OCI-M1 (cell line): ENCODE results near the gene COL17A1.
A peak's percentile ranks its signal among the peaks of the same experiment; 100 is the strongest.

Experiments used
- DNase-seq: peaks from one replicate; lab custom pipeline; 2025; lab: John Stamatoyannopoulos, UW

Gene COL17A1

GRCh38 chr10:104098358-104098925 is 12.8 kb upstream of the COL17A1 start:
- DNase-seq = no peak

DNA sequence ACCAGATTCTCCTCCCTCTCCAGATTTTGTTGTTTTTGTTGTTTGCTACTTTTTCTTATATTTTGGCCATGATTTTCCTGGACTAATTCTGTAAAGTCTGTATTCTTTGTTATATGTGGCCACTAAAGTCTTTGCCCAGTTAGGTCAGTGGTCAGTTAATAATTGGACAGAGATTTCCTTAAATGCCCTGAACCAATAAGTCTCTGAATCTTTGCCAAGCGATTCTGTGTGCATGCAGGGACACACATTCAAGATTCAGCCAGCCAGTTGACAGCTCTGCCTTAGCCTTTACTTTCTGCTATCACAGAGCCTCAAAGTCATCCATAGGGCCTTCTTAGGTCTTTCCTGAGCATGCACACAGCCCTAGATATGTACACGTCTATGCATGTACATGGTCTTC is 11.0 kb upstream of the COL17A1 start:
- no peak for DNase-seq

DNA sequence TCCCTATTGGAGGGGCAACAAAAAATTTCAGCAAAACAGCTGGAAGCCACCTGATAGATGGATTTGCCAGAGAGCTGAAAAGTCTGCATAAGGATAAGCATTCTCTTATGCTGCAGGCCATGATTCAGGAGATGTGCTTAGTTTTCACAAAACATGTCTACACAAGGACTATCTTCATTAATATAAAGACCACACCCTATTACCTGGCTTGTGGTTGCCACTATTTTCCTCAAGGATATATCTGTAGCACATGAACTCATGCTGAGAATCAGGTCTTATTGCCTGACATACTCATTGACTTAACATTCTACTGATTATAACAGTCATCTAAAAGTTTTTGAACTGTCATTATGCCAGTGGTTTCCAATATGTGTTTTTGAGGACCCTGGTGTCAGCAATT is 7.1 kb upstream of the COL17A1 start:
- DNase-seq = no peak

GRCh38 chr10:104090611-104091010 is 4.9 kb upstream of the COL17A1 start:
- no peak for DNase-seq

GRCh38 chr10:104089621-104090020 is 3.9 kb upstream of the COL17A1 start:
- DNase-seq = no peak

DNA sequence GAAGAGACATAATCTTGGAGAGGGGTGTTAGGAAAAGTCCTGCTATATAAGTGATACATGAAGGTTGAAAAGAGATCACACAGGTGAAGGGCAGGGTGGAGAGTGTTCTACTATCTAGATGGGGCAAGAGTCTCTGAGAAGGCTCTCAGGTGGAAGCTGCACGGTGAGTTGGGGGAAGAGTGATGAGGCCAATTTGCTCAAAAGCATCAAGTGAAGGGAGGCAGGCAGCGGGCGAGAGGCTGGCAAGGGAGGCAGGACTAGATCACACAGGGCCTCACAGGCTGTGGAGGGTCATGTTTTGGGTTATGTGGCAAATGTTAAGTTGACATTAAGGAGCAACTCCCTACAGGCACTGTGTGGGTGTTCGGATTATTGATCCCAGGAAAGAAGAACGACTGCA is 2.6 kb upstream of the COL17A1 start:
- DNase-seq = no peak

DNA sequence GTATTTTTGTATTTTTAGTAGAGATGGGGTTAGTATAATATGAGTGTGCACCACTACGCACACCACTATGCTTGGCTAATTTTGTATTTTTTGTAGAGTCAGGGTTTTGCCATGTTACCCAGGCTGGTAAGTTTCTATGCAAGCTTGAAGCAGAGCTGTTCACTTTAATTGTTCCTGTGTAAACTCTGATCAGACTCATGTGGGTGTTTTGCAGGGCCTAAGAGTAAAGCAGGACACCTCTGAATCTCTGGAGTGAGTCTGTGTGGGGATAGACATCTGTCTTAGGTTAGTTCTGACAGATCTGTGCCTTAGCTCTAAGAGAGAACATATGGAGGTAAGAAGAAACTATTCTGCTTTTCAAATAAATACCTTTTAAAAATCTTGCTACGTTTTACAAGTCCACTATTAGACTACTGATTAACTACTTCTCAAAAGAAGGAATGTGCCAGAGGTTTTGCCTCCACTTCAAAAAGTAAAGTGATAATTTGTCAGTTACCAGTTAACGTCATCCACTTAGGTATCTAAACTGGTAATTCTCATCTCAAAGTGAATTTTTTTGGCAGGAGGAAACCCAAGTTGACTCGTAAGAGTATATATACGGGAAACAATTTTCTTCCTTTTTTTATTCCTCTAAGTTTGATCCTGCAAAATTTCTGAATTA is 1.1 kb downstream of the COL17A1 start:
- no peak for DNase-seq

- DNase-seq = no peak
Observed at GRCh38 chr10:104081998-104082397, 3.7 kb downstream of the COL17A1 start.

GRCh38 chr10:104080762-104081161 is 4.9 kb downstream of the COL17A1 start:
- peak; percentile 31 for DNase-seq

- DNase-seq = no peak
Observed at GRCh38 chr10:104077663-104078151, 8.0 kb downstream of the COL17A1 start.

GRCh38 chr10:104077247-104077646 is 8.4 kb downstream of the COL17A1 start:
- no peak for DNase-seq

DNA sequence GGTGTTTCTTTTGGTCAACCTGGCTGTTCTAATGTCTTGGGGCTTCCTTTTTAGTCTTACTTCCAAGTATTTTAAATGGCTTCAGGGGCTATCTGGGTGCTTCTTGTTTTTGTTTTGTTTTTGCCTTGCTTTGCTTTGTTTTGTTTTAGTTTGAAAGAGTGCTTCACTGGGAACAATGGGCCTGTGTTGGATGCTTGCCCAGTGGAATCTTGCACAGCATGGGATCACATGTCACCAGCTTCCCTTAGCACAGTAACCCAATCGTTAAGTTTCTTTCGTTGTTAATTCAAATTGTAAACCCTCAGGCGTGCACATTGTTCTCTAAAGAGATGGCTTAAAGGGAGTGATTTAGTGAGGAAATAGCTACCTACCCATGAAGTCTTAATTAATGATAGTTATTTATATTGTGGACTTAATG is 8.9 kb downstream of the COL17A1 start:
- no peak for DNase-seq

DNA sequence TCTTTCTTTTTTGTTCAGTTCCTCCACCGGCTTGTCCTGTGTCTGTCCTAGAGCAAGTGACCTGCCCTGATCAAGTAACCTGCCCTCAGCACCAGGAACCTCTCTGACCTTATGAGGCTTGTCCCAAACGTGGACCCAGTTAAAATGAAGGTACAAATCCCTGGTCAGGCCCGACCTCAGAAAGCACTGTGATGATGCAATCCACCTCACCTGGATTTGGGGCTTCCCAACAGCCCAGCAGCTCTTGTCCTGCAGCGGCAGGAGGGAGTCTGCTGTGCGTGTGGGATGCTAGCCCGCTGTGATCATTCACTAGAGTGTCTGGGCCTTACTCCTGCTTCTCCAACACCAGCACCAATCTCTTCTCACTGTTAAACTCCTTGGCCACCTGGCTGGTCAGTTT is 11.2 kb downstream of the COL17A1 start:
- DNase-seq = no peak

GRCh38 chr10:104072786-104073185 is 12.9 kb downstream of the COL17A1 start:
- DNase-seq = no peak

DNA sequence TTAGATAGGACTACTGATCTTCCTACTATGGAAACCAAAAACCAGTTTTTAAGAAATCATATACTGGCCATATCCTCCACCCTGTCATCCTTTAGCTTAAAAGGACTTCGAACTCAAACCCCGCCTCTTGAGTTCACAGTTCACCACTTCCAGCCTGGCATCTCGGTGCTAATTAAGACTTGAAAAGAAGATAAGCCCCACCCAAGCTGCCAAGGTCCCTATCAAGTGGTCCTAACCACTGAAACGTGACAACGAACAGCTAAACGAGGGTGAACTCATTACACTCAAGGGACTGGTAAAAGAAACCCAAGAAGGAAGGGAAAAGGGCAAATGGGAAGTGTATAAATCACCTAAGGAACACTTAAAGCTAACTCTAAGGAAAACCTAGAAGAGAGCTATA is 16.1 kb downstream of the COL17A1 start:
- DNase-seq = no peak

GRCh38 chr10:104067525-104067924 is 18.2 kb downstream of the COL17A1 start:
- DNase-seq = no peak

DNA sequence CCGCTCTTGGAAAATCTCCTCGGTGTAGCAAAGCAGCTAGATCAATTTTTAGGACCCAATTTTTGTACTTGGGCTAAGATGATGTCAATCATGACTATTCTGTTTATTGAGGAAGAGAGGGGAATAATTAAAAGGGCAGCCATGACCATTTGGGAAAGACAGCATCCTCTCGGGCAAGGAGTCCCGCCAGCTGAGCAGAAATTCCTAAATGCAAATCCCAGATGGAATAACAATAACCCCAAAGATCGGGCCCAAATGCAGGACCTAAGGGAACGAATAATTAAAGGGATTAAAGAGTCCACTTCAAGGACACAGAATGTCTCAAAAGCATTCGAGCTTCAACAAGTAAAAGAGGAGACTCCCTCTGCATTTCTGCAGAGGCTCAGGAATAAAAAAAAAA is 18.7 kb downstream of the COL17A1 start:
- DNase-seq = no peak

DNA sequence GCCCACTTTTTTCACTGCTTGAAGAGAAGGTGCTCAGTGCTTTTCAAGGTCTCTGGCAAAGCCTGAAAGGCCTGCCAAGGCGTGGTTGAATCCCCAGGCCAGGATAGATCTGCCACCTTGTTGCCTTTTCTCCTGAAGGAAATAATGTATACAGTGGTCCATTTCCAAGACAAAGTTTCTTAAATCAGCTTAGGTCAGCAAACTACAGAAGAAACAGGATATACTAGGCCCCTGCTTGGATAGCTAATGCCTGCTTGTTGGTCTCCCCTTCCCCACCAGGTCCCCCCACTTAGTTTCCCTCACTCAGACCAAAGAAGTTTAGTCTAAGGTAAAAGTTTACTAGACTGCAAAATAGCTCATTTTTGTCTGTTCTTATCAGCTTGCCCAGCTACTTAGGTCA is 19.9 kb downstream of the COL17A1 start:
- no peak for DNase-seq

- DNase-seq = no peak
Observed at GRCh38 chr10:104061196-104061595, 24.5 kb downstream of the COL17A1 start.

GRCh38 chr10:104059364-104059763 is 26.3 kb downstream of the COL17A1 start:
- DNase-seq = no peak

GRCh38 chr10:104057717-104058116 is 28.0 kb downstream of the COL17A1 start:
- DNase-seq = no peak

- no peak for DNase-seq
Observed at GRCh38 chr10:104056619-104057273, 28.9 kb downstream of the COL17A1 start.

GRCh38 chr10:104054430-104054829 is 31.2 kb downstream of the COL17A1 start:
- DNase-seq = no peak
